Endothelial cell of umbilical vein (primary cell): ENCODE measurements around the gene RGS18. TPM values are rescaled to one million over a fixed set of nuclear protein-coding genes. Genes with fewer than 3 reads are reported as not detected.

Experiments
- BruUV-seq: library from RNA; stranded (reverse); fragments of 400-500 nt; replicated peaks from 2 replicates; lab custom pipeline; 2021; lab: Mats Ljungman, UMichigan
- CTCF ChIA-PET: fragments of 300-600, 350-600 bp; sonication (Branson Sonifier 250); formaldehyde crosslinking; loops from one replicate; lab custom pipeline; 2021; ENCODE audit warnings: antibody characterized with exemption, inconsistent platforms; lab: Charles Lee
- POLR2A ChIA-PET: fragments of 300-600, 350-600 bp; sonication (Branson Sonifier 250); formaldehyde crosslinking; loops from one replicate; lab custom pipeline; 2021; ENCODE audit warnings: antibody characterized with exemption, inconsistent platforms; lab: Charles Lee
- DNase-seq: peaks from one replicate; pipeline ENCODE4 v3.0.0-alpha.2; 2011; ENCODE audit warnings: low read depth, low spot score
- FAIRE-seq: peaks from 2 replicates; lab custom pipeline; 2011; peaks lifted over from hg19 to GRCh38; lab: Jason Lieb, UNC
- H2AFZ ChIP-seq: 2 replicates; pipeline ENCODE4 v1.6.0; 2012; ENCODE audit warnings: low read depth, low read length, control low read depth, inconsistent platforms
- H3K27ac ChIP-seq: 2 replicates; pipeline ENCODE4 v1.5.1; 2011; ENCODE audit warnings: low read depth, mild to moderate bottlenecking, control low read depth, low read length, moderate library complexity; ENCODE audit not compliant: insufficient read depth
- H3K27me3 ChIP-seq, 2 experiments: 2 replicates each; pipeline versions ENCODE4 v1.6.0 to v1.6.1; 2011; ENCODE audit warnings: low read length in 2 of 2, mixed read lengths in 1 of 2; ENCODE audit not compliant: control insufficient read depth in 2 of 2, insufficient read depth in 2 of 2
- H3K36me3 ChIP-seq, 2 experiments: 2 replicates in 1 of 2; 3 replicates in 1 of 2; pipeline ENCODE4 v1.5.1; 2011; ENCODE audit warnings: low read length in 2 of 2, mild to moderate bottlenecking in 1 of 2, moderate library complexity in 1 of 2; ENCODE audit not compliant: control insufficient read depth in 2 of 2, insufficient read depth in 2 of 2; ENCODE audit errors: extremely low read depth in 1 of 2
- H3K4me1 ChIP-seq: 3 replicates; pipeline ENCODE4 v1.5.1; 2011; ENCODE audit warnings: mild to moderate bottlenecking, low read length; ENCODE audit not compliant: control insufficient read depth, insufficient read depth; ENCODE audit errors: extremely low read depth
- H3K4me2 ChIP-seq: 2 replicates; pipeline ENCODE4 v1.6.1; 2011; ENCODE audit warnings: low read length, control low read depth, mixed read lengths; ENCODE audit not compliant: insufficient read depth
- H3K4me3 ChIP-seq, 3 experiments: fragments of 200-600 bp in 1 of 3; sonication (generic), shearing (Covaris generic) in 1 of 3; replicated peaks in 1 of 3; 2 replicates each; pipeline ENCODE4 v1.5.1; 2011 to 2016; ENCODE audit warnings: control low read depth in 3 of 3, low read length in 3 of 3, mild to moderate bottlenecking in 2 of 3, inconsistent platforms in 1 of 3, low read depth in 1 of 3, moderate library complexity in 1 of 3; ENCODE audit not compliant: insufficient read depth in 1 of 3
- H3K79me2 ChIP-seq: 2 replicates; pipeline ENCODE4 v1.6.0; 2012; ENCODE audit warnings: low read length, inconsistent platforms; ENCODE audit not compliant: control insufficient read depth, insufficient read depth
- H3K9ac ChIP-seq: replicated peaks from 2 replicates; pipeline ENCODE3; 2011; ENCODE audit warnings: low read length, control low read depth; ENCODE audit not compliant: insufficient read depth; ENCODE audit errors: extremely low read depth
- H3K9me1 ChIP-seq: replicated peaks from 3 replicates; pipeline ENCODE4 v1.6.0; 2011; ENCODE audit warnings: mild to moderate bottlenecking, low read length; ENCODE audit not compliant: control insufficient read depth, insufficient read depth; ENCODE audit errors: extremely low read depth
- H3K9me3 ChIP-seq: replicated peaks from 2 replicates; pipeline ENCODE4 v1.5.1; 2012; ENCODE audit warnings: low read length, inconsistent platforms; ENCODE audit not compliant: control insufficient read depth, insufficient read depth
- H4K20me1 ChIP-seq: replicated peaks from 2 replicates; pipeline ENCODE3; 2011; ENCODE audit warnings: mild to moderate bottlenecking, low read length; ENCODE audit not compliant: control insufficient read depth, insufficient read depth; ENCODE audit errors: extremely low read depth
- CTCF ChIP-seq, 2 donors: IDR thresholded peaks; 1 replicate in 1 of 2; 2 replicates in 1 of 2; pipeline ENCODE4 v1.5.1; 2011; ENCODE audit warnings: low read length in 2 of 2, mild to moderate bottlenecking in 2 of 2, moderate library complexity in 2 of 2, control low read depth in 1 of 2, inconsistent platforms in 1 of 2, low read depth in 1 of 2; ENCODE audit not compliant: insufficient read depth in 1 of 2; ENCODE audit errors: extremely low read depth in 1 of 2
- EZH2 ChIP-seq: IDR thresholded peaks from 2 replicates; pipeline ENCODE4 v1.6.1; 2012; ENCODE audit warnings: borderline replicate concordance, low read depth, mild to moderate bottlenecking, moderate library complexity, low read length, inconsistent platforms; ENCODE audit not compliant: severe bottlenecking
- FOS ChIP-seq: IDR thresholded peaks from 2 replicates; pipeline ENCODE4 v1.6.1; 2011; ENCODE audit warnings: mild to moderate bottlenecking, low read length, moderate library complexity, borderline replicate concordance; ENCODE audit not compliant: insufficient read depth
- GATA2 ChIP-seq: IDR thresholded peaks from 2 replicates; pipeline ENCODE4 v1.7.0; 2011; ENCODE audit warnings: low read depth, mild to moderate bottlenecking, moderate library complexity, mixed read lengths, low read length; ENCODE audit not compliant: insufficient read length, insufficient read depth
- JUN ChIP-seq: IDR thresholded peaks from 2 replicates; pipeline ENCODE4 v1.6.1; 2011; ENCODE audit warnings: borderline replicate concordance, low read depth; ENCODE audit not compliant: insufficient read length, insufficient read depth
- MYC ChIP-seq: IDR thresholded peaks from one replicate; pipeline ENCODE4 v1.6.1; 2011; ENCODE audit warnings: mild to moderate bottlenecking, low read depth, low read length
- POLR2A ChIP-seq: IDR thresholded peaks from 2 replicates; pipeline ENCODE4 v1.6.1; 2012; ENCODE audit warnings: low read depth, mild to moderate bottlenecking, control low read depth, low read length
- POLR2AphosphoS5 ChIP-seq: IDR thresholded peaks from 2 replicates; pipeline ENCODE4 v1.6.1; 2012; ENCODE audit warnings: low read depth, mild to moderate bottlenecking, control low read depth, low read length, moderate library complexity; ENCODE audit not compliant: insufficient read depth
- dilution Hi-C: fragments of 300-500 bp; cut with MboI; formaldehyde crosslinking; loops from one replicate; pipeline ENCODE4 v1.15.0; 2019; ENCODE audit warnings: low sequenced_read_pairs; ENCODE audit not compliant: extremely low pct_ligation_motif_present
- intact Hi-C: fragments of 100-400 bp; cut with micrococcal nuclease; formaldehyde crosslinking; loops from one replicate; pipeline ENCODE4 v1.10.0; 2022
- polyA plus RNA-seq, 4 experiments: library from polyadenylated mRNA; depleted of rRNA in 3 of 4; stranded (reverse) in 3 of 4; unstranded in 1 of 4; fragments of >200 nt; gene quantifications; 2 replicates each; pipeline versions ENCODE4 v1.2.1 to v1.2.3, GENCODE V29; 2011 to 2012; ENCODE audit warnings: missing spikeins in 1 of 4
- total RNA-seq: library from RNA; stranded (reverse); gene quantifications from 2 replicates; pipeline ENCODE4 v1.2.3, GENCODE V29; 2021
- TF ChIP-seq, protein P1 (sequence below): IDR thresholded peaks from 2 replicates; pipeline ENCODE4 v1.6.1; 2011; ENCODE audit not compliant: insufficient read depth, insufficient read length

Gene RGS18
- total and polyA plus RNA-seq, 2 donors (not counting 3 experiments of a cell fraction or from before 2014, with no cell fraction given), result not detected

DNA sequence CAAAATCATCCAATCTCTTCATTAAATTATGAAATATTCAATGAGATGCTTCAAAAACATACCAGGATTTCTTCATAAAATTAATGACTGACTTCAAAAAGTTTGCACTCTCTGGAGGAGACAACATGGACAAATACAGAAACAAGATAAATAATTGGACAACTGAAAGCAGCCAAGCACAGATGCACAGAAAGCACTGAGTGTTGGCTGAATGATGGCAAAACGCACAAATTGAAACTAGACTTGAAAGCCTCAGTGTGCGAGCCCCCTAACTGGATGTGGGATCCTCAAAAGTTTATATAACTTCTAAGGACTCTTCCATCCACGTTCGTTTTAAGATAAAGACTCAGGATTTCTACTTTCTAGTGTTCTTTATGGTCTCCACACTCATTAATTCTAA is 27.9 kb downstream of the RGS18 start:
- no TSS peak for BruUV-seq
- Histone ChIP-seq H3K36me3 (no peaks in the 10 kb centered on the region), H3K27me3 (no peaks in the 10 kb centered on the region), H3K9me3 (no peaks in the 10 kb centered on the region), H2AFZ (no peak overlapping the region), H4K20me1 (no peaks in the 10 kb centered on the region), H3K27ac (no peak overlapping the region), H3K9me1 (no peaks in the 10 kb centered on the region), H3K9ac (no peak overlapping the region), H3K4me3 (no peak overlapping the region), H3K4me1 (no peaks in the 10 kb centered on the region), H3K4me2 (no peak overlapping the region), H3K79me2 (no peaks in the 10 kb centered on the region)
- CTCF ChIA-PET, result interaction anchor here (1.3 to 1.6 kb wide), 3 partner anchors 9 to 22 kb away, joined by 3 to 6 read pairs (median 5); no protein-coding TSS in a partner anchor
- POLR2A ChIA-PET, result no interaction called here
- TF ChIP-seq FOS (no peak), MYC (no peak), POLR2A (no peak), EZH2 (no peak), CTCF (IDR thresholded peaks at IDR 0.05; ENCODE audit: extremely low read depth in 1 of 2, insufficient read depth in 1 of 2, low read depth in 1 of 2, low read length in 2 of 2) (no peak), GATA2 (no peak), POLR2AphosphoS5 (no peak)
- dilution Hi-C loops (no loop called here), intact Hi-C loops (no loop called here)
- FAIRE-seq, result no peak
- no peak for DNase-seq

GRCh38 chr1:192190066-192190465 is 31.8 kb downstream of the RGS18 start:
- no peak overlapping the region for H3K27ac ChIP-seq
- FAIRE-seq (no peak), DNase-seq (no peak)
- no peaks in the 10 kb centered on the region for H3K79me2 ChIP-seq
- dilution Hi-C loops, result no loop called here
- no TSS peak for BruUV-seq
- no peaks in the 10 kb centered on the region for H4K20me1 ChIP-seq
- H3K36me3 ChIP-seq, result no peaks in the 10 kb centered on the region
- no peaks in the 10 kb centered on the region for H3K9me3 ChIP-seq
- no peaks in the 10 kb centered on the region for H3K9me1 ChIP-seq
- ChIA-PET CTCF (no interaction called here), POLR2A (no interaction called here)
- H3K9ac ChIP-seq, result no peak overlapping the region
- H3K27me3 ChIP-seq, result no peaks in the 10 kb centered on the region
- no peak overlapping the region for H3K4me3 ChIP-seq
- no peak overlapping the region for H2AFZ ChIP-seq
- no peak overlapping the region for H3K4me2 ChIP-seq
- H3K4me1 ChIP-seq, result no peaks in the 10 kb centered on the region
- TF ChIP-seq GATA2 (no peak), POLR2AphosphoS5 (no peak), EZH2 (no peak), JUN (no peak), FOS (no peak), MYC (no peak), CTCF (IDR thresholded peaks at IDR 0.05; ENCODE audit: extremely low read depth in 1 of 2, insufficient read depth in 1 of 2, low read depth in 1 of 2, low read length in 2 of 2) (no peak), POLR2A (no peak)
- TF ChIP-seq, protein P1, sequence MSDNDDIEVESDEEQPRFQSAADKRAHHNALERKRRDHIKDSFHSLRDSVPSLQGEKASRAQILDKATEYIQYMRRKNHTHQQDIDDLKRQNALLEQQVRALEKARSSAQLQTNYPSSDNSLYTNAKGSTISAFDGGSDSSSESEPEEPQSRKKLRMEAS, result no peak
- intact Hi-C loops, result no loop called here
